ENCODE data around the gene SHF. TPM values are rescaled to one million over a fixed set of nuclear protein-coding genes. Genes with fewer than 3 reads are reported as not detected.

Gene SHF
- total and polyA plus RNA-seq, 2 of the 8 experiments (the other 6 are each of a cell fraction or from before 2014, with no cell fraction given): 13.1 to 26.7 TPM

DNA sequence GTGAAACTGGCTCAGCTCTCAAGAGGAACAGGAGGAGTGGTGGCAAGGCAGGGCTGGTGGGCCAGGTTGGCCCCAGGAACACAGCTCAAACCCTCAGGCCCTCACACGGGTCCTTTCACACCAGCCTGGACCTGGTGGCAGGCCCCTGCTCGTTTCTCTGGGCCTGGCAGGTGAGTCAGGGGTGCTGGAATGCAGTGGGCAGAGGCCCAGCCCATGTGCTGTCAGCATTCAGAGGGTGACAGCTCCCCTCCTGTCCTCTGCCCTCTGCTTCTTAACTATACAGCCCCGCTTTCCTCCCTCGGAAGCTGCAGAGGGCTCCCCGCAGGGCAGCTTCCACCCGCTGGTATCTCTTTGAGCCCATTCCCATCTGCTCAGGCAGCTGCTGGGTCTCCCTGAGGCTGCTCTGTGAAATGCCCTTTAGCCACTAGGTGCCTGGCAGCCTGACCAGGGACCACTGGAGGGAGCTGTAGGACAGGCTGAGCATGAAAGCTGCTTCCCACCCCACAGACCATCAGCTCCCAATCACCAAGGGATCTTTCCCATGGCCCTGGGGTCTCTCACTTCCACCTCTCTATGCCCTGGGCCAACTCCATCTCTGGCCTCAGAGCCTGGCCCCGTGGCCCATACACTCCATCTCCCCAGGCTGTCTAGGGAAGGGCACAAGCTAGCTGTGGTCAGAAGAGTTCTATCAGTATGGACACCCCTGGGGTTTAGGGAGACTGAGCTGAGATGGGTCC is 24.8 kb downstream of the SHF start (continued):
- TF ChIP-seq, protein P1, sequence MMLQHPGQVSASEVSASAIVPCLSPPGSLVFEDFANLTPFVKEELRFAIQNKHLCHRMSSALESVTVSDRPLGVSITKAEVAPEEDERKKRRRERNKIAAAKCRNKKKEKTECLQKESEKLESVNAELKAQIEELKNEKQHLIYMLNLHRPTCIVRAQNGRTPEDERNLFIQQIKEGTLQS (IDR thresholded peaks at IDR 0.05; ENCODE audit: insufficient read depth, low read depth, low read length): 0 out of 2 replicates have a peak, but pooled peaks have one; percentile 18
- TF ChIP-seq EP300 (IDR thresholded peaks at IDR 0.05; ENCODE audit: borderline replicate concordance in 1 of 2, low read depth in 2 of 2, low read length in 2 of 2): no peak
- peak; percentile 99 for TF ChIP-seq RAD21 (IDR thresholded peaks at IDR 0.05 in 1 of 2, conservative IDR thresholded peaks at IDR 0.05 in 1 of 2; ENCODE audit: low read depth in 2 of 2, low read length in 2 of 2)
- TF ChIP-seq, protein P2, sequence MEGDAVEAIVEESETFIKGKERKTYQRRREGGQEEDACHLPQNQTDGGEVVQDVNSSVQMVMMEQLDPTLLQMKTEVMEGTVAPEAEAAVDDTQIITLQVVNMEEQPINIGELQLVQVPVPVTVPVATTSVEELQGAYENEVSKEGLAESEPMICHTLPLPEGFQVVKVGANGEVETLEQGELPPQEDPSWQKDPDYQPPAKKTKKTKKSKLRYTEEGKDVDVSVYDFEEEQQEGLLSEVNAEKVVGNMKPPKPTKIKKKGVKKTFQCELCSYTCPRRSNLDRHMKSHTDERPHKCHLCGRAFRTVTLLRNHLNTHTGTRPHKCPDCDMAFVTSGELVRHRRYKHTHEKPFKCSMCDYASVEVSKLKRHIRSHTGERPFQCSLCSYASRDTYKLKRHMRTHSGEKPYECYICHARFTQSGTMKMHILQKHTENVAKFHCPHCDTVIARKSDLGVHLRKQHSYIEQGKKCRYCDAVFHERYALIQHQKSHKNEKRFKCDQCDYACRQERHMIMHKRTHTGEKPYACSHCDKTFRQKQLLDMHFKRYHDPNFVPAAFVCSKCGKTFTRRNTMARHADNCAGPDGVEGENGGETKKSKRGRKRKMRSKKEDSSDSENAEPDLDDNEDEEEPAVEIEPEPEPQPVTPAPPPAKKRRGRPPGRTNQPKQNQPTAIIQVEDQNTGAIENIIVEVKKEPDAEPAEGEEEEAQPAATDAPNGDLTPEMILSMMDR (IDR thresholded peaks at IDR 0.05; ENCODE audit: control extremely low read depth in 1 of 3, insufficient read depth in 1 of 3, low read depth in 1 of 3, low read length in 3 of 3): peak; percentile 95 to 99 (median 99)
